GM10266 (cell line): ENCODE results near the gene DENND5A.

Experiments used
- DNase-seq: peaks from one replicate; pipeline ENCODE4 v3.0.0; 2012; ENCODE audit errors: extremely low spot score
- TF ChIP-seq, protein P1 (sequence below): IDR thresholded peaks from 2 replicates; pipeline ENCODE4 v1.5.1; 2012; ENCODE audit warnings: mild to moderate bottlenecking, low read depth; ENCODE audit not compliant: control insufficient read depth, insufficient read depth; ENCODE audit errors: missing control alignments

DENND5A gene

DNA sequence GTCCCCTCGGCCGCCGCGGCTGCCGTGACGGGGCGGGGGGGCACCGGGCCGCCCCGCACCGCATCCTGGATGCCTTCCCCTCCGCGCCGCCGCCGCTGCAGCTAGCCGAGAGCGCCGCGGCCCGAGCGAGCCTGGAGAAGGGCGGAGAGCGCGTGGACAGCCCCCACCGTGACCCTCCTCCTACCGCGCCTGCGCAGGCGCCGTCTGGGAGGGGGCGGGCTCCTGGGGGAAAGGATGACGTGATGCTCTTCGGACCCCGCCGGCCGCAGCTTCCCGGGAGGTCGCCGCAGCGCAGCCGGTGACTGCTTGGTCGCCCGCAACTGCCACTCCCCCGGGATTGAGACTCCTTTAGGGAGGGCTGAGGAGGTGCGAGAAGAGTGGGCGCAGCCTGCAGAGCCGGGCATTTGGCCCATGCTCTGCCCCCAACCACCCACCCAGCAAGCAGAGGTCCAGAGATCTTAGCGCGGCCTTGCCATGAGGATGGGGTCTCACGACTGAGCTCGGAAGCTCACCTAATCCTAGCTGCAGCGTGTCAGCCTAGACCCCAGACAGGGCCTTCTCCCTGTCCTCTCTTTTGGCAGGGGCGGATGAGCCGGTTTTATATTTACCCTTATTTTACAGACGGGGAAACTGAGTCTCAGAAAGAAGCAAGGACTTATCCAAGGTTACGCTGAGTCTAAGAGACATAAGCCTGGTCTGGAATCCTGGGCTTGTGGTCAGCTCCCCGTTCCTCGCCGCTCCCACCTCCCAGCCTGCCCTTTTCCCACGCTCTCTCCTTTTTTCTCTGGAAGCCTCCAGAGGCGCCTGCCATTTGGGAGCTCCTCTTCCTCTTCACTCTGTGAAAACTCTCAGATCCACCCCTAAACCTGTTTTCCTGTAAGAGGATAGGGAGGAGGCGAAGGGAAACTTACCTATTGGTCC lies at the start of gene DENND5A:
DENND5A (minus strand) TSS at position 140 of the 921 bp plus-strand sequence. CDS start 281 bp downstream, outside the sequence.
- TF ChIP-seq, protein P1, sequence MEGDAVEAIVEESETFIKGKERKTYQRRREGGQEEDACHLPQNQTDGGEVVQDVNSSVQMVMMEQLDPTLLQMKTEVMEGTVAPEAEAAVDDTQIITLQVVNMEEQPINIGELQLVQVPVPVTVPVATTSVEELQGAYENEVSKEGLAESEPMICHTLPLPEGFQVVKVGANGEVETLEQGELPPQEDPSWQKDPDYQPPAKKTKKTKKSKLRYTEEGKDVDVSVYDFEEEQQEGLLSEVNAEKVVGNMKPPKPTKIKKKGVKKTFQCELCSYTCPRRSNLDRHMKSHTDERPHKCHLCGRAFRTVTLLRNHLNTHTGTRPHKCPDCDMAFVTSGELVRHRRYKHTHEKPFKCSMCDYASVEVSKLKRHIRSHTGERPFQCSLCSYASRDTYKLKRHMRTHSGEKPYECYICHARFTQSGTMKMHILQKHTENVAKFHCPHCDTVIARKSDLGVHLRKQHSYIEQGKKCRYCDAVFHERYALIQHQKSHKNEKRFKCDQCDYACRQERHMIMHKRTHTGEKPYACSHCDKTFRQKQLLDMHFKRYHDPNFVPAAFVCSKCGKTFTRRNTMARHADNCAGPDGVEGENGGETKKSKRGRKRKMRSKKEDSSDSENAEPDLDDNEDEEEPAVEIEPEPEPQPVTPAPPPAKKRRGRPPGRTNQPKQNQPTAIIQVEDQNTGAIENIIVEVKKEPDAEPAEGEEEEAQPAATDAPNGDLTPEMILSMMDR, result peak; percentile 35

DNA sequence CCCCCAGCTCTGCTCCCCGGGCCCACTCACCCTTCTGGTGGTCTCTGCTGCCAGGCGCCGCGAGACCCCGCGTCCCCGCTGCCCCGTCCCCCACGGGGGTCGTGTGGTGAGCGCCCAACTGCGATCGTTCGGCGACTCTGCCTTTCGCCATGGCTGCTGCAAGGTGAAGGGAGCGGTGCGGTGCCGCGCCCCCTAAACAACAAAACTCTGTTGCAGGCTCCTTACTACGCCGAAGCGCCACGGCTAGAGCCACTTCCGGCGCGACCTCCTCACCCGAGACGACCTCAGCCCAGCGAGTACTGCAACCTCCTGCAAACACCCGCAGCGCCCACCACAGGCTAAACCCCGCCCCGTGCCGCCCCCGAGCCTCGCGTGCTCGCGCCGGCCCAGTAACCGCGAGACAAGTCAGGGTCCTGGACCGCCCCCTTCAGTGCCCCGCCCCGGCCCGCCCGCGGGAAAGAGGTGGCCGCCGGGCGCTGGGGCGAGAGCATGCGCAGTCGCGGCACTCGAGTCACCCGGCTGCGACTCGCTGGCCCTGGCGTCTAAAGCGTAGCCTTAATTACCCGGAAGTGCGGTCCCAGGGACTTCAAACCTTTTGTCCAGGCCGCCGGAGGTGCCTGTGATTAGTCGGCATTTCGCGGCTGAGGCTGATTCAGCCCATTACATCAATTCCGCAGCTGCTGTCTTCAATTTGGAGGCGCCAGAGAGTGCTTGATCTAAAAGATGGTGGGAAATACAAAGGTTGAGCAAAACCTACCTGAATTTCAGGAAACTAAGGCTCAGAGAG lies 49.3 kb upstream of the DENND5A start, which contains the start of gene TMEM41B:
TMEM41B (minus strand) TSS at position 303 of the 787 bp plus-strand sequence; CDS start at position 151, 152 bp downstream.
- DNase-seq, result peak; percentile 99
- TF ChIP-seq, protein P1, result no peak

More for the DNA sequence above, at the start of gene DENND5A:
- DNase-seq, result peak; percentile 93

DNA sequence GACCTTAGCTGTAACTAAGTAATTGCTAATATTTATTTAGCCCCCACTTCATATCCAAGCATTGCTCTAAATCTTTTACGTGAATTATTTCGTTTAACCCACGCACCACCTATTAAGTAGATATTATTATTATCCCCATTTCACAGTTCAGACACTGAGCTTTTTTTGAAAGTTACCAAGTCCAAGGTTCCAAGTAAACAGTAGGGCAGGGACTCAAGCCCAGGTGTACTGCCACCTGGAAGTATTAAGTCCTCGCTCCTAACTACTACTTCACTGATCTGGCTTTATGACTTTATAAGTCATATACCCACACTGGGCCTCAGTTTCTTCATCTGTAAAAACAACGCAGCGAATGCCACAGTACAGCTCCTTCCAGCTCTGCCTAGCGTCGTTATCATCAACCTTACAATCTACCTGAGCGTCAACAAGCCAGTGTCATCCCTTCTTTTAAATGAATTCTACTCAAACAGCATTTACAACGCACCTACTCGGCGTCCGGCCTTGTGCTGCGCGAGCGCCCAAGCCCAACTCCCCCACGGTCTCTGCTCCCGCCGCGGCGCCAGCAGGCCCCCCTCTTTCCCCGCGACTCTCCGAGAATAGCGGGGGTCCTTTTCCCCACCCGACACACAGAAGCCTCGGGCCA lies 48.6 kb upstream of the DENND5A start:
- TF ChIP-seq, protein P1, result no peak
- peak; percentile 32 for DNase-seq

DNA sequence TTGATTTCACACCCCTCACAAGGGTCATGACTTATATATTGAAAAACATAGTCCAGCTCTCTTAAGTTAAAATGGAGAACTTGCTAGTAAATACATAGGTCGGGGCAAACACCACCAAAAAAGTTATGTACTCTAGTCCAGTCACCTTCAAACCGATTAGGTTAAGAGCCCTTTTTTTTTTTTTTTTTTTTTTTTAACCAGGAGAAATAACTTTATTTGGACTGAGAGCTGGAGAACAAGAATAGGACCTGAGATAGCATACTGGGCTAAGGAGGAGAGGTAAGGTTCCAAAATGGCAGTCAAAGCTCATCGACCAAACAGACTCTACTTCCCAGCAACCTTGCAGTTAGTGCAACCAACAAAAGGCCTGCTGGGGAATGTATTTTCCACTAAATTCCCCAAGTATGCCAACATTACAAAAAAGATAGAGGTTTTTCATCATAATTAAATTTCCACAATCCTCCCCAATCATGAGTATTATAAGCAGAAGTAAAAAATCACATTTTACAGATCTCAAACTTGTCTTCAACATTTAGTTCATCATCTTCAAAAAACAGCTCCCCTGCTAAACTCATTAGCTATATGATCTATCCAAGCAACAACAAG lies 45.4 kb upstream of the DENND5A start:
- TF ChIP-seq, protein P1, result no peak
- no peak for DNase-seq

DNA sequence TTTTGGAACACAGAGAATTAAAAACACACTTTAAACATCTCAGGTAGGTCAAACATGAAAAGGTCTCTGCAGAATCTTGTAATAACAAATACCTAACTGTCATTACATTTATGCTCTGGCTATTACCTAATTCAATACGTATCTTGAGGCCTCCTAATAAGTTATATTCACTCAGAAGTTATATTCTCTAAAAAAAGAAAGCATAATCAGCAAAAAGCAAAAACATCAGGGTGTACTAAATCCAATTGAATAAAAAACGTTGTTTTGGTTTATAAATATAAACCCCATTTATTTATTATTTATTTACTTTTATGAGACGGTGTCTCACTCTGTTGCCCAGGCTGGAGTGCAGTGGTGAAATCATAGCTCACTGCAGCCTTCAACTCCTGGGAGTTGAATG lies 39.0 kb upstream of the DENND5A start:
- no peak for DNase-seq
- TF ChIP-seq, protein P1, result no peak

DNA sequence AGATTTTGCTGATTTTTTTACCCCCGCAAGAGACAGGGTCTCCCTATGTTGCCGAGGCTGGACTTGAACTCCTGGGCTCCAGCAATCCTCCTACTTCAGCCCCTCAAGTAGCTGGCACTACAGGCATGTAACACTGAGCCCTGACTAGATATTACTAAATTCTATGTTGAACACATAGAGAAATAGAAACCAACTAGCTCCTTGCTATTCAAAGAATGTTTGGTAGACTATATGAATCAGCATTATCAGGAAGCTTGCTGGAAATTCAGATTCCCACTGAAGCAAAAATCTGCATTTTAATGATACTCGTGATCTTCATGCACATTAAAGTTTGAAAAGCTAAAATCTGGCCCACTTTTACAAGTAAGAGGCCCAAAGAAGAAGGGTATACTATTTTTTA lies 37.3 kb upstream of the DENND5A start:
- TF ChIP-seq, protein P1, result no peak

More for the DNA sequence above, 37.3 kb upstream of the DENND5A start:
- no peak for DNase-seq
